ENCODE results near the gene BZW1.

DNA sequence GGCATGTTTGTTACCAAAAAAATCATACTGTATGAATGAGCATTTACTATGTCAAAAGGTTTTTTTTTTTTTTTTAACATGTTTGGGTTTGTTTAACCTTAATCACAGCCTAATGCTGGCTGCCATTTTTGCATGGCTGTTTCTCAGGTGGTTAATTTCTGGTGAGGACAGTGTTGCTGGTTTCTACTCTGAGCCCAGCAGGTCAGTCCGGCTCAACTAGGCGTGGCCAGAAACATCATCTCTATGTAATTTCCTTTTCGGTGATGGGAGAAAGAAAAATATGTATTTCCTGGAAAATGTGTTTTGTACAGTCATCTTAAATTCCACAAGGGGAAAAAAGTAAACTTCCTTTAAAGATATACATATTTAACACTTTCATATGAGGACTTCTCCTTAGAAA, 24.9 kb upstream of the BZW1 start:
- TF ChIP-seq FOXK2 (IDR thresholded peaks at IDR 0.05) = no peak
- no peak for TF ChIP-seq TARDBP (IDR thresholded peaks at IDR 0.05)
- TF ChIP-seq L3MBTL2 (conservative IDR thresholded peaks at IDR 0.05) = no peak
- TF ChIP-seq, protein P1, sequence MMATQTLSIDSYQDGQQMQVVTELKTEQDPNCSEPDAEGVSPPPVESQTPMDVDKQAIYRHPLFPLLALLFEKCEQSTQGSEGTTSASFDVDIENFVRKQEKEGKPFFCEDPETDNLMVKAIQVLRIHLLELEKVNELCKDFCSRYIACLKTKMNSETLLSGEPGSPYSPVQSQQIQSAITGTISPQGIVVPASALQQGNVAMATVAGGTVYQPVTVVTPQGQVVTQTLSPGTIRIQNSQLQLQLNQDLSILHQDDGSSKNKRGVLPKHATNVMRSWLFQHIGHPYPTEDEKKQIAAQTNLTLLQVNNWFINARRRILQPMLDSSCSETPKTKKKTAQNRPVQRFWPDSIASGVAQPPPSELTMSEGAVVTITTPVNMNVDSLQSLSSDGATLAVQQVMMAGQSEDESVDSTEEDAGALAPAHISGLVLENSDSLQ (IDR thresholded peaks at IDR 0.05) = no peak
- TF ChIP-seq ARNT (IDR thresholded peaks at IDR 0.05) = no peak
- TF ChIP-seq SP1 (IDR thresholded peaks at IDR 0.05) = no peak
- TF ChIP-seq BHLHE40 (IDR thresholded peaks at IDR 0.05; ENCODE audit: borderline replicate concordance) = no peak
- TF ChIP-seq ZNF384 (IDR thresholded peaks at IDR 0.05) = no peak
- TF ChIP-seq ELF4 (IDR thresholded peaks at IDR 0.05) = no peak
- TF ChIP-seq FOXA1 (IDR thresholded peaks at IDR 0.05) = no peak
- TF ChIP-seq SUZ12 (IDR thresholded peaks at IDR 0.05) = no peak
- no peak for TF ChIP-seq HDGF (IDR thresholded peaks at IDR 0.05; ENCODE audit: borderline replicate concordance)
- TF ChIP-seq FOXM1 (IDR thresholded peaks at IDR 0.05; ENCODE audit: borderline replicate concordance) = no peak
- no peak for TF ChIP-seq LEF1 (IDR thresholded peaks at IDR 0.05; ENCODE audit: borderline replicate concordance)
